Mesenchymal stem cell (in vitro differentiated cells and primary cell): Measurements from ENCODE around the gene USP11.

Source experiments
- DNase-seq: peaks from one replicate; pipeline ENCODE4 v3.0.0-alpha.2; 2013
- H2AFZ ChIP-seq: one replicate; pipeline ENCODE4 v1.6.1; 2013; ENCODE audit warnings: low read depth, mild to moderate bottlenecking, control low read depth, inconsistent platforms, low read length, moderate library complexity
- H2AK5ac ChIP-seq: 2 replicates; pipeline ENCODE4 v1.6.1; 2013; ENCODE audit warnings: low read length, moderate library complexity, mild to moderate bottlenecking, inconsistent platforms; ENCODE audit not compliant: severe bottlenecking
- H2BK120ac ChIP-seq: one replicate; pipeline ENCODE4 v1.6.1; 2013; ENCODE audit warnings: low read depth, mild to moderate bottlenecking, inconsistent platforms, low read length, moderate library complexity
- H2BK12ac ChIP-seq, 2 experiments: one replicate each; pipeline ENCODE4 v1.6.1; 2013; ENCODE audit warnings: inconsistent platforms in 2 of 2, low read length in 2 of 2, mild to moderate bottlenecking in 2 of 2, moderate library complexity in 2 of 2, control low read depth in 1 of 2
- H2BK15ac ChIP-seq: one replicate; pipeline ENCODE4 v1.6.1; 2013; ENCODE audit warnings: mild to moderate bottlenecking, low read depth, inconsistent platforms; ENCODE audit not compliant: poor library complexity, severe bottlenecking
- H2BK5ac ChIP-seq: 2 replicates; pipeline ENCODE4 v1.6.1; 2013; ENCODE audit warnings: low read depth, mild to moderate bottlenecking, low read length, control low read depth, inconsistent platforms; ENCODE audit not compliant: poor library complexity, severe bottlenecking
- H3K14ac ChIP-seq, 2 experiments: one replicate each; pipeline ENCODE4 v1.6.1; 2013; ENCODE audit warnings: inconsistent platforms in 2 of 2, low read length in 2 of 2, control low read depth in 1 of 2, mild to moderate bottlenecking in 1 of 2, moderate library complexity in 1 of 2
- H3K18ac ChIP-seq, 2 experiments: one replicate each; pipeline ENCODE4 v1.6.1; 2013; ENCODE audit warnings: inconsistent platforms in 2 of 2, low read length in 2 of 2, control low read depth in 1 of 2, low read depth in 1 of 2, mild to moderate bottlenecking in 1 of 2
- H3K23ac ChIP-seq, 2 experiments: one replicate each; pipeline ENCODE4 v1.6.1; 2013; ENCODE audit warnings: inconsistent platforms in 2 of 2, low read length in 2 of 2, mild to moderate bottlenecking in 2 of 2, moderate library complexity in 2 of 2, control low read depth in 1 of 2
- H3K27ac ChIP-seq: 2 replicates; pipeline ENCODE4 v1.5.1; 2013; ENCODE audit warnings: mild to moderate bottlenecking, moderate library complexity, low read length, control low read depth, inconsistent platforms; ENCODE audit not compliant: poor library complexity, severe bottlenecking
- H3K27me3 ChIP-seq, 2 experiments: 2 replicates each; pipeline versions ENCODE4 v1.6.1 to v1.7.0; 2013; ENCODE audit warnings: low read length in 2 of 2, mild to moderate bottlenecking in 2 of 2, moderate library complexity in 2 of 2, control low read depth in 1 of 2, inconsistent platforms in 1 of 2; ENCODE audit not compliant: control insufficient read depth in 1 of 2, insufficient read depth in 1 of 2
- H3K36me3 ChIP-seq, 2 experiments: 2 replicates each; pipeline versions ENCODE4 v1.6.1 to v1.7.0; 2013; ENCODE audit warnings: low read length in 2 of 2, control low read depth in 1 of 2, inconsistent platforms in 1 of 2, low read depth in 1 of 2, mild to moderate bottlenecking in 1 of 2; ENCODE audit not compliant: insufficient read depth in 2 of 2, control insufficient read depth in 1 of 2
- H3K4ac ChIP-seq, 2 experiments: one replicate each; pipeline ENCODE4 v1.6.1; 2013; ENCODE audit warnings: inconsistent platforms in 2 of 2, low read length in 2 of 2, mild to moderate bottlenecking in 2 of 2, moderate library complexity in 2 of 2, control low read depth in 1 of 2, low read depth in 1 of 2
- H3K4me1 ChIP-seq: 2 replicates; pipeline ENCODE4 v1.6.1; 2013; ENCODE audit warnings: low read depth, low read length, control low read depth; ENCODE audit not compliant: control insufficient read depth, insufficient read depth
- H3K4me2 ChIP-seq: 2 replicates; pipeline ENCODE4 v1.6.1; 2013; ENCODE audit warnings: low read length, mild to moderate bottlenecking, inconsistent platforms; ENCODE audit not compliant: poor library complexity, severe bottlenecking
- H3K4me3 ChIP-seq, 2 experiments: 2 replicates each; pipeline versions ENCODE4 v1.5.1 to v1.7.0; 2013; ENCODE audit warnings: low read length in 2 of 2, mild to moderate bottlenecking in 2 of 2, control low read depth in 1 of 2, low read depth in 1 of 2; ENCODE audit not compliant: insufficient read depth in 1 of 2
- H3K79me1 ChIP-seq: replicated peaks from 2 replicates; pipeline ENCODE4 v1.6.1; 2013; ENCODE audit warnings: mild to moderate bottlenecking, control low read depth, low read length, inconsistent platforms; ENCODE audit not compliant: poor library complexity, severe bottlenecking
- H3K9ac ChIP-seq: 2 replicates; pipeline ENCODE4 v1.7.0; 2013; ENCODE audit warnings: mild to moderate bottlenecking, low read length, moderate library complexity
- H3K9me3 ChIP-seq: 2 replicates; pipeline ENCODE4 v1.7.0; 2013; ENCODE audit warnings: mild to moderate bottlenecking, low read length; ENCODE audit not compliant: control insufficient read depth
- H4K8ac ChIP-seq: one replicate; pipeline ENCODE4 v1.6.1; 2013; ENCODE audit warnings: inconsistent platforms, mild to moderate bottlenecking, low read length, moderate library complexity
- H4K91ac ChIP-seq: one replicate; pipeline ENCODE4 v1.6.1; 2013; ENCODE audit warnings: mild to moderate bottlenecking, low read length, inconsistent platforms
- WGBS: methylation state at CpG from one replicate; pipeline ENCODE4 v1.1.7; 2013; ENCODE audit warnings: mixed read lengths; 5-methylcytosine and 5-hydroxymethylcytosine counted together

The USP11 gene

DNA sequence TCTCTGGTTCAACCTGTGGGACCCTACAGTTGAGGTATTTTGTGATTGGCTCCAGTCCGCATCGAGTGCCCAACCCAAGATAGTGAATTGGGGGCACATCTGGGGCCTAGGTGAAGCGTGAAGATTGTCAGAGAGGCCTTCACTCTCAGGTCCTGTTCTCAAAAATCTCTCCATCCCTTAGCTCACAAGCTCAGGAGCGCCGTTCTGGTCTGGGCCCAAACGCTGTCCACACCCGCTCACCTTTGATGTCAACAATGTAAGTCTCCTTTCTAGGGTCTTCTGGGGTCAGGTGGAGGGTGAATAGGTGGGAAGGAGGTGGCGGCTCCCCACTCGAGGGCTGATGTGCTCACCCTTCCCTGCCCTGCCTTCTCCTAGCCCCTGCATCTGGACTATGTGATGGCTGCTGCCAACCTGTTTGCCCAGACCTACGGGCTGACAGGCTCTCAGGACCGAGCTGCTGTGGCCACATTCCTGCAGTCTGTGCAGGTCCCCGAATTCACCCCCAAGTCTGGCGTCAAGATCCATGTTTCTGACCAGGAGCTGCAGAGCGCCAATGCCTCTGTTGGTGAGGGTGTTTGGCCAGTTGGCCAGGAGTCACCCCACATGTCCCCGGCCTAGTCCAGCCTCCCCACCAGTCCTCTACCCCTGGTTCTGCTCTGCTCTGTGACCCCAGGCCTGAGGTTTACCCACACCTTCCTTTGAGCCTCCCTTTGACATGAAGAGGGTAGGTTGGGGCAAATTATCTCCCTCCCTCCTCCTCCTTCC is 22.0 kb upstream of the USP11 start:
- Histone ChIP-seq H3K79me1 (peaks cover 3% of the 10 kb centered on the region), H3K4me3 (no peak overlapping the region), H3K36me3 (peaks cover 72 to 97% of the 10 kb centered on the region in 2 experiments), H3K18ac (no peak overlapping the region), H2AK5ac (no peak overlapping the region), H3K9ac (no peak overlapping the region), H2BK12ac (no peak overlapping the region), H4K8ac (no peak overlapping the region), H3K4ac (no peak overlapping the region), H2BK120ac (no peak overlapping the region), H2BK15ac (no peak overlapping the region), H3K27me3 (no peaks in the 10 kb centered on the region), H3K4me1 (peaks cover 8% of the 10 kb centered on the region), H3K27ac (no peak overlapping the region), H3K9me3 (no peaks in the 10 kb centered on the region), H3K14ac (no peak overlapping the region), H3K23ac (no peak overlapping the region), H3K4me2 (no peak overlapping the region), H4K91ac (no peak overlapping the region), H2AFZ (no peak overlapping the region), H2BK5ac (no peak overlapping the region)
- DNase-seq: no peak
- WGBS: 100% methylated on average over 2 of the region's 15 CpGs

DNA sequence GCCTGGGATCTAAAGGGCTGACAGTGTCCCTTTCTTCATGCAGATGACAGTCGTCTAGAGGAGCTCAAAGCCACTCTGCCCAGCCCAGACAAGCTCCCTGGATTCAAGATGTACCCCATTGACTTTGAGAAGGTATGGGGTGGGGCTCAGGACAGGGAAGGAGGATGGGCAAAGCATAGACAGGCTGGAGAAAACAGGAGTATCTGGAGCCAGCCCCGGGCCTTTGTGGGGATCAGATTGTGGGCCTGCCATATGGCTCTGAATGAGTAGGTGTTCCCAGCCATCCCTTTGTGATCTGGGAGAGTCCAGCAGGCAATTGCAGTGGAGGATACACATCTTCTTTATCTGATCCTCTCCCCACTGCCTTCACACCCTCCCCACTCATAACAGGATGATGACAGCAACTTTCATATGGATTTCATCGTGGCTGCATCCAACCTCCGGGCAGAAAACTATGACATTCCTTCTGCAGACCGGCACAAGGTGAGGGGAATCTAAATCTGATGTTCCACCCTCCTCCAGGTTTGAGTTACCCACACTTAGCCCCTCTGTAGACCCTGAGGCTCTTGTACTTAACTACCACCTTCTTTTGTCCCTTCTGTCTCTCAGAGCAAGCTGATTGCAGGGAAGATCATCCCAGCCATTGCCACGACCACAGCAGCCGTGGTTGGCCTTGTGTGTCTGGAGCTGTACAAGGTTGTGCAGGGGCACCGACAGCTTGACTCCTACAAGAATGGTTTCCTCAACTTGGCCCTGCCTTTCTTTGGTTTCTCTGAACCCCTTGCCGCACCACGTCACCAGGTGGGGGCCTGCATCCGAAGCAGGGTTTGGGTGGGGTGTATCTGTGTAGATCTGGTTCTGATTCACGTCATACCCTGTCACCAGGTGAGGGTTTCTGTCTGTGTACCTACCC is 20.2 kb upstream of the USP11 start:
- no peak overlapping the region for H3K4me3 ChIP-seq
- no peak overlapping the region for H2BK120ac ChIP-seq
- no peak overlapping the region for H4K91ac ChIP-seq
- peaks cover 9% of the 10 kb centered on the region for H3K4me1 ChIP-seq
- H2BK15ac ChIP-seq: no peak overlapping the region
- no peak overlapping the region for H3K18ac ChIP-seq
- H3K36me3 ChIP-seq: peaks cover 73 to 88% of the 10 kb centered on the region in 2 experiments
- H3K9ac ChIP-seq: no peak overlapping the region
- WGBS: 97% methylated on average over 9 of the region's 12 CpGs
- no peak overlapping the region for H4K8ac ChIP-seq
- no peak overlapping the region for H2AFZ ChIP-seq
- H2BK5ac ChIP-seq: no peak overlapping the region
- H3K23ac ChIP-seq: no peak overlapping the region
- DNase-seq: no peak
- H3K4ac ChIP-seq: no peak overlapping the region
- H3K14ac ChIP-seq: no peak overlapping the region
- no peaks in the 10 kb centered on the region for H3K9me3 ChIP-seq
- no peak overlapping the region for H2AK5ac ChIP-seq
- H3K79me1 ChIP-seq: peaks cover 3% of the 10 kb centered on the region
- H3K27me3 ChIP-seq: no peaks in the 10 kb centered on the region
- no peak overlapping the region for H3K27ac ChIP-seq
- H3K4me2 ChIP-seq: no peak overlapping the region
- H2BK12ac ChIP-seq: no peak overlapping the region

DNA sequence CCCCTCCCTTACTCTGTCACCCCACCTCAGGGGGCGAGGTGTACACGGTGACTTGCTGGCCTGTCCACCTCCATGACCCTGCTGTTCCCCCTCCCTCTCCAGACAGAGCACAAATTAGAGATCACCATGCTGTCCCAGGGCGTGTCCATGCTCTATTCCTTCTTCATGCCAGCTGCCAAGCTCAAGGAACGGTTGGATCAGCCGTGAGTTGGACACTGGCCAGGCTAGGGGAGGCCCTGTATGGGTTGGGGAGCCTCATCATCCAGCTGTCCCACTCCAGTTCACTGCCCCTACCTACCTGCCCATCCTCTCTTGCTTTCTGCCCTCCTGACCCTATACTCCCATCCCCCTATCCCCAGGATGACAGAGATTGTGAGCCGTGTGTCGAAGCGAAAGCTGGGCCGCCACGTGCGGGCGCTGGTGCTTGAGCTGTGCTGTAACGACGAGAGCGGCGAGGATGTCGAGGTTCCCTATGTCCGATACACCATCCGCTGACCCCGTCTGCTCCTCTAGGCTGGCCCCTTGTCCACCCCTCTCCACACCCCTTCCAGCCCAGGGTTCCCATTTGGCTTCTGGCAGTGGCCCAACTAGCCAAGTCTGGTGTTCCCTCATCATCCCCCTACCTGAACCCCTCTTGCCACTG is 18.3 kb upstream of the USP11 start:
- Histone ChIP-seq H4K91ac (no peak overlapping the region), H3K27me3 (no peaks in the 10 kb centered on the region), H3K4me3 (no peak overlapping the region), H3K18ac (no peak overlapping the region), H2BK15ac (no peak overlapping the region), H3K27ac (peak overlapping the region; percentile 18), H3K4ac (no peak overlapping the region), H2BK120ac (no peak overlapping the region), H2AFZ (no peak overlapping the region), H2BK12ac (no peak overlapping the region), H3K4me1 (peaks cover 9% of the 10 kb centered on the region), H3K9me3 (no peaks in the 10 kb centered on the region), H2AK5ac (no peak overlapping the region), H3K79me1 (peaks cover 2% of the 10 kb centered on the region), H3K9ac (no peak overlapping the region), H4K8ac (no peak overlapping the region), H2BK5ac (no peak overlapping the region), H3K14ac (no peak overlapping the region), H3K36me3 (peaks cover 58 to 71% of the 10 kb centered on the region in 2 experiments), H3K23ac (no peak overlapping the region), H3K4me2 (no peak overlapping the region)
- 99% methylated on average over 19 of the region's 20 CpGs for WGBS
- no peak for DNase-seq
